ENCODE results near the gene RPGRIP1.
"Not testable (repeated sequence)": the region's sequence is repeated elsewhere in the genome, so short reads cannot be mapped to it uniquely, and the experiment has no call there.

The RPGRIP1 gene

DNA sequence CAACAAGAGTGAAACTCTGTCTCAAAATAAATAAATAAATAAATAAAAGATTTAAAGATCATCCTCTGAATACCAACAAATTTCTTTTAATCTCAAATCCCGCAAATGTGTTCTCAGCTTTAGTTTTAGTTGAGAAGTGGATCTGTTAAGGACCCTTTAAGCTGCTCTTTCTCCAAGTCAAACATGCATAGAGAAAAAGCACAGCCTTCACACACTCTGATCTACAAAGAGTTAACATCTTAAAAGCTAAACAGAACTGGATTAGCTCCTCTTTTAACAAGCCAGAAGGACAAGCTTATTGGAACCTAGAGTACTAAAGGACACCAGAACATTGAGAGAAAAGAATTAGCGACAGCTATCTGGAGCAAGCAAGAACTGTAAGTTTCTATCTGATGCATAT, at the start of gene RPGRIP1:
TSS of gene RPGRIP1 (plus strand) at position 301 of the 400 bp plus-strand sequence. CDS start 7,894 bp downstream, outside the sequence.
- FAIRE-seq (no peak), DNase-seq (ENCODE audit: low spot score) (no peak)

DNA sequence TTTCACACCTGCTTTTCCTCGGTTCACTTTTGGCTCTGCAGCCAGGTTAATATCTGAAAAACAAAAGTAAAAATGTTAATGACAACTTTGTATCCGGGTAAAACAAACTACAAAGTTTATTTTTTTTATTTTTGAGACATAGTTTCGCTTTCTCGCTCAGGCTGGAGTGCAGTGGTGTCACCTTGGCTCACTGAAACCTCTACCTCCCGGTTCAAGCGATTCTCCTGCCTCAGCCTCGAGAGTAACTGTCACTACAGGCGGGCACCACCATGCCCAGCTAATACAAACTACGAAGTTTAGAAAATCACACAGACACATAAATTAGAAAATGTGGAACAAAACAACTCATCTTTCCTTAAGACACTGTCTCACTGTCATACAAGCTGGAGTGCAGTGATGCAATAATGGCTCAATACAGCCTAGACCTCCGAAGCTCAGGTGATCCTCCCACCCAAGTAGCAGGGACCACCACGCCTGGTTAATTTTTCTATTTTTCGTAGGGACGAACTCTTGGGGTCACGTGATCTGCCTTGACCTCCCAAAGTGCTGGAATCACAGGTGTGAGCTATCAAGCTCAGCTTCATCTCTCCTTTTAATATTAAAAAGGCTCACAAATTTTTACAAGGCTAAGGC, 48.7 kb upstream of the RPGRIP1 start:
- no peak for FAIRE-seq
- no peak for DNase-seq (ENCODE audit: low spot score)

DNA sequence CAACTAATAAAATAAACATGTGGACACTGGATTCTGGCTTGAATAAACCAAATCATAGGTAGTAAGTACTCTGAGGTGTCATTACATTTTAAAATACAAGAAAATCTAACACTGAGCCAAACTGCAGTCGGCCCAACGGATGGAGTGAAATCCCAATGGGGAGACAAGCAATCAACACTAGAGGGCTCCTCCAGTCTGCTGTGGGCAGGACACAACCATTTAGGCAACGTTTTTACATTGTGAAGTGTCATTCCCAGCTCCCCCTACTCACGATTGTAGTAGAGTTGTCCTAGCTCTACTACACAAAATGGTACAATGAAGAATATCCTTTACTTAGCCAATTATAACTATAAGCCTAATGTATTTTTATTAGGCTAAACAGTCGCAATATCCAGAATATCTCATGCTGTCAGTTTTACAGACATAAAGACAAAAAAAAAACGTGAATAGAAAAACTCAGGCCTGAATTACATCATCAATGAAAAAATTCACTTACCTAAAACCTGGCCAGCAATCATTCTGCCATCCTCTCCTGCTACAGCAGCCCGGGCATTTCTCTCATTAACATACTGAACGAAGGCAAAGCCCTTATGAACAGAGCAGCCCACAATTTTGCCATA, 46.3 kb upstream of the RPGRIP1 start:
- DNase-seq (ENCODE audit: low spot score) (no peak), FAIRE-seq (no peak)

- no peak for DNase-seq (ENCODE audit: low spot score)
- FAIRE-seq, result no peak
Observed at GRCh38 chr14:21234112-21234511, 45.8 kb upstream of the RPGRIP1 start.

DNA sequence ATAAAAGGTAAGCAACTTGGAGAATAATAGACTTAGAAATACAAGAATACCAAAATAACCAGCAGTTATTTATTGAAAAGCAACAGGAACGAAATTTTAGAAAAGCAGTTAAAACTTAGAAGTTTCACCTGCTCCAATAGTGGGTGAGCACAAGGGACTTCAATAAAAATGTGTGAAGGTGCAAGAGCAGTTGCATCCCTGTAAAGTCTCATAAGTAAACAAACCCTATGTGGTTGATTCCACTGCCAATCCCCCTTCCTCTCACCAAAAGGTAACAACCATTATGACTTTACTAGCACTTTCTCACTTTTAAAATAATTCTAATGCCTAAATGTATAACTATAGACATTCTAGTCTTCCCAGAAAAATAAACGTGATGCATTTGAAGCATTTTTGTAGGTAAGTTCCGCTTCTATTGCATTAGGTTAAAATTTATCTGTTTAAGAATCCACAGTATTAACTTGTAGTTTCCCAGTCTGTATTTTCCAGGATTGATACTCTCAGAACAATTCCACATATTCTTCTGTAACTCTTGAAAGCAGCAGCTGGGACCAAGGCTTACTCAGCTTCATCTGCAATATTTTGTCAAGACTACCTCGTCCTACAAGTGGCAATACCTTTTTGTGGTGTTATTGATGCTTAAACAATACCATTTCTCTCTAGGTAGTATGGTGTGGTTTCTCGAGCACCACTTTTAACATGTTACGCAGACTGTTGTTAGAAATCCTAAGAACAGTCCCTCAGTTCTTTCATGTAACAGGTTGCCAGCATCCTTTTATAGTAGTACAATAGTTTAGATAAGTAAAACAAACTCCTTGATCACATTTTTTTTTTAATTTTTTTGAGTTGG, 42.7 kb upstream of the RPGRIP1 start:
- FAIRE-seq (no peak), DNase-seq (ENCODE audit: low spot score) (no peak)

DNA sequence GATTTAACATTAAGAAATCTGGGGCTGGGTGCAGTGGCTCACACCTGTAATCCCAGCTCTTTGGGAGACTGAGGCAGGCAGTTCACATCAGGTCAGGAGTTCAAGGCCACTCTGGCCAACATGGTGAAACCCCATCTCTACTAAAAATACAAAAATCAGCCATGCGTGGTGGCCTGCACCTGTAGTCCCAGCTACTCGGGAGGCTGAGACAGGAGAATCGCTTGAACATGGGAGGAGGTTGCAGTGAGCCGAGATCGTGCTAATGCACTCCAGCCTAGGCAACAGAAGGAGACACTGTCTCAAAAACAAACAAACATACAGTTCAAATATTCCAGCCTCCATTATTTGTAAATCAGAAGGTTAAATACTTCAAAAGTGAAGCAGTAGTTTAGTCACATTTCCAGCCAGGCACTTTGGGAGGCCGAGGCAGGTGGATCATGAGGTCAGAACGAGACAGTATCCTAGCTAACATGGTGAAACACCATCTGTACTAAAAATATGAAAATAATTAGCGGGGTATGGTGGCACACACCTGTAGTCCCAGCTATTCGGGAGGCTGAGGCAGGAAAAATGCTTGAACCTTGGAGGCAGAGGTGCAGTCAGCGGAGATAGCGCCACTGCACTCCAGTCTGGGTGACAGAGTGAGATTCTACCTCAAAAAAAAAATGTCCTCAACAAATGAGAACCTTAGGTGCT, 40.9 kb upstream of the RPGRIP1 start:
- no peak for FAIRE-seq
- DNase-seq (ENCODE audit: low spot score), result no peak

GRCh38 chr14:21240417-21240816, 39.5 kb upstream of the RPGRIP1 start:
- no peak for DNase-seq (ENCODE audit: low spot score)
- FAIRE-seq, result no peak

DNA sequence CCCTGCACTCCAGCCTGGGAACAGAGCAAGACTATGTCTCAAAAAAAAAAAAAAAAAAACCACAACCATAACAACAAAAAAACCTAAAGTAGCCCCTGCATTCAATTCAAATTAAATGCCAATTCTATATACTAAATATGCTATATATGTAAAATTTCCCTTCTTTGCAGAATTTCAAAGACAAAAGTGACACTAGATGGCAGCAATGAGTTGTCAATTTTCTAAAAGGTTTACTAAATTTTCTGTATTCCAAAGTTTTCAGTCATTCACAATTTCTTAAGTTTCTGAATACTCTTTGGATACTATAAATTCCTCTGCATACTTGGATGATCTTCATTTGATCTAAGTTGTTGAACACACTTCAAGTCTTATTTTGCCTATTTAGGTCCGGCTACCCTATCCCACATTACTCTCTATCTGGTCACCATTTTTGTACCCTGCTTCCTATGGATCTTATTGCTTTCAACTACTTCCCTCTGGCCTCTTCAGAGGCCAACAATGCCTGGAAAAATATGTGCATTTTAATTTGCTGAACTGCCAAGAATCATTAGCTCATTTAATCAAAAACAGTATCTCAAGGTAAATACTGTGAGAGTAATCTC, 38.6 kb upstream of the RPGRIP1 start:
- no peak for FAIRE-seq
- DNase-seq (ENCODE audit: low spot score), result no peak

GRCh38 chr14:21244544-21244943, 35.3 kb upstream of the RPGRIP1 start:
- no peak for DNase-seq (ENCODE audit: low spot score)
- no peak for FAIRE-seq

- DNase-seq (ENCODE audit: low spot score), result no peak
- no peak for FAIRE-seq
Observed at GRCh38 chr14:21245813-21246212, 34.1 kb upstream of the RPGRIP1 start.

- DNase-seq (ENCODE audit: low spot score) (no peak), FAIRE-seq (no peak)
Observed at GRCh38 chr14:21248338-21248737, 31.5 kb upstream of the RPGRIP1 start.

GRCh38 chr14:21248739-21249411, 31.0 kb upstream of the RPGRIP1 start:
- DNase-seq (ENCODE audit: low spot score) (no peak), FAIRE-seq (no peak)

- FAIRE-seq (no peak), DNase-seq (ENCODE audit: low spot score) (no peak)
Observed at GRCh38 chr14:21251215-21251614, 28.7 kb upstream of the RPGRIP1 start.

- DNase-seq (ENCODE audit: low spot score), result no peak
- no peak for FAIRE-seq
Observed at GRCh38 chr14:21252149-21252548, 27.7 kb upstream of the RPGRIP1 start.

DNA sequence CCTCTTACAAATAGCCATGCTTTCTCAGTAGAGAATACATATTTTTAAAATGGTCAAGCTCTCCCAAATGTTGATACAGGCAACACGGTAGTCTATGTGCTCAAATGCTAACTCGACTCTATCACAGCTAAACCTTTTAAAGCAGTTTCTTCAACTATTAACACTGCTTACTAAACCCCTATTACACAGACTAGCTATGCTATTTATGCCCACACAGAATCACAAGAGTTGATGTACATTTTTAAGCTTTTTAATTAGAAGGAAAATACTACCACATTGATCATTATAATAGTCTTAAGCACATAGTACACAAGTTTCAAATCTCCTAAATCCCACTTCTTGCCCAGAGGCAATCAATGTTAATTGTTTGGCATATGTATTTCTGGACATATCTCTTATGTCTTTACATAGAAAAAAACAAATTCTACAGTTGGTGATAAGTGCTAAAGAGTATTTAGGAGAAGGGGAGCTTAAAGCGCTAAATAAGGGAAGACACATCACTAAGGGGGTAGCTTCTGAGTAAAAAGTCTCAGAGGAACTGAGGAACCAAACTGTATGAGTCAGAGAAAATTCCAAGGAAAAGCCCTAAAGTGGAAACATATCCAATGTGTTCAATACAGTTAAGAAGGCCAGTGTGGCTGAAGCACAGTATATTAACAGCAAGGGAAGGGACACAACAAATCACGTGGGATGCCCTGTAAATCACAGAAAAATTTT, 24.3 kb upstream of the RPGRIP1 start:
- DNase-seq (ENCODE audit: low spot score) (no peak), FAIRE-seq (no peak)

GRCh38 chr14:21256102-21256447, 23.8 kb upstream of the RPGRIP1 start:
- not testable (repeated sequence) for DNase-seq (ENCODE audit: low spot score); FAIRE-seq

GRCh38 chr14:21256539-21257393, 23.1 kb upstream of the RPGRIP1 start:
- DNase-seq (ENCODE audit: low spot score), result no peak
- no peak for FAIRE-seq

GRCh38 chr14:21257394-21257909, 22.4 kb upstream of the RPGRIP1 start:
- FAIRE-seq, result no peak
- no peak for DNase-seq (ENCODE audit: low spot score)
